ENCODE data around the gene DECR2.
"Not testable (repeated sequence)": the region's sequence is repeated elsewhere in the genome, so short reads cannot be mapped to it uniquely, and the experiment has no call there.

The DECR2 gene, protein sequence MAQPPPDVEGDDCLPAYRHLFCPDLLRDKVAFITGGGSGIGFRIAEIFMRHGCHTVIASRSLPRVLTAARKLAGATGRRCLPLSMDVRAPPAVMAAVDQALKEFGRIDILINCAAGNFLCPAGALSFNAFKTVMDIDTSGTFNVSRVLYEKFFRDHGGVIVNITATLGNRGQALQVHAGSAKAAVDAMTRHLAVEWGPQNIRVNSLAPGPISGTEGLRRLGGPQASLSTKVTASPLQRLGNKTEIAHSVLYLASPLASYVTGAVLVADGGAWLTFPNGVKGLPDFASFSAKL

DNA sequence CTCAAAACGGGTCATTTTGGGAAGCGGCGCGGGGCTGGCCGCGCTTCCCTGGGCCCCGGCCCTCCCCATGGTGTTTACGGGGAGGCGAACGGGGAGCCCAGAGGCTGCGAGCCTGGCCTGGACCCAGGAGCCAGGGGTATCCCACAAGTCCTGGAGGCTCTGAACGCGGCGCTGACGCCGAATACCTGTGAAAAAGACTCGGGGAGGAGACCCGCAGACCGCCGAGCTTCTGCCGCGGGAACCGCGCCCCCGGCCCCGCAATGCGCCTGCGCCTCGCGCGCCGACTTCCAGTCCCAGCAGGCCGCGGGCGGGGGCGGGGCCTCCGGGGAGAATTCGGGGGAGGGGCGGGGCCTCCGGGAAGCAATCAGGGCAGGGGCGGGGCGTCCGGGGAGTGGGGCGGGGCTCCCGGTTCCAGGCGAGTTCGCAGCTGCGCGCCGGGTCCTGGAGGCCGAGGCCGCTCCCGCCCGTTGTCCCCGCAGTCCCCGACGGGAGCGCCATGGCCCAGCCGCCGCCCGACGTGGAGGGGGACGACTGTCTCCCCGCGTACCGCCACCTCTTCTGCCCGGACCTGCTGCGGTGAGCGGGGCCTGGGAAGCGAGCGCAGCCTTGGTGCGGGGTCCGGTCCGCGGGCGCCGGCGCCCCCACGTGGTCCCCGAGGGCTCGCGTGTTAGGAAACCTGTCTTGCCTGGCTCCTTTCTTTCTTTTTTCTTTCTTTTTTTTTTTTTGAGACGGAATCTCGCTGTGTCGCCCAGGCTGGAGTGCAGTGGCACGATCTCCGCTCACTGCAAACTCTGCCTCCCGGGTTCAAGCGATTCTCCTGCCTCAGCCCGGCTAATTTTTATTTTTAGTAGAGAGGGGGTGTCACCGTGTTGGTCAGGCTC lies at the start of gene DECR2:
Gene DECR2 (plus strand): TSS at position 418 of the 881 bp plus-strand sequence. CDS start 79 bp downstream, at position 497.
- DNase-seq (ENCODE audit: low spot score): peak; percentile 99

DNA sequence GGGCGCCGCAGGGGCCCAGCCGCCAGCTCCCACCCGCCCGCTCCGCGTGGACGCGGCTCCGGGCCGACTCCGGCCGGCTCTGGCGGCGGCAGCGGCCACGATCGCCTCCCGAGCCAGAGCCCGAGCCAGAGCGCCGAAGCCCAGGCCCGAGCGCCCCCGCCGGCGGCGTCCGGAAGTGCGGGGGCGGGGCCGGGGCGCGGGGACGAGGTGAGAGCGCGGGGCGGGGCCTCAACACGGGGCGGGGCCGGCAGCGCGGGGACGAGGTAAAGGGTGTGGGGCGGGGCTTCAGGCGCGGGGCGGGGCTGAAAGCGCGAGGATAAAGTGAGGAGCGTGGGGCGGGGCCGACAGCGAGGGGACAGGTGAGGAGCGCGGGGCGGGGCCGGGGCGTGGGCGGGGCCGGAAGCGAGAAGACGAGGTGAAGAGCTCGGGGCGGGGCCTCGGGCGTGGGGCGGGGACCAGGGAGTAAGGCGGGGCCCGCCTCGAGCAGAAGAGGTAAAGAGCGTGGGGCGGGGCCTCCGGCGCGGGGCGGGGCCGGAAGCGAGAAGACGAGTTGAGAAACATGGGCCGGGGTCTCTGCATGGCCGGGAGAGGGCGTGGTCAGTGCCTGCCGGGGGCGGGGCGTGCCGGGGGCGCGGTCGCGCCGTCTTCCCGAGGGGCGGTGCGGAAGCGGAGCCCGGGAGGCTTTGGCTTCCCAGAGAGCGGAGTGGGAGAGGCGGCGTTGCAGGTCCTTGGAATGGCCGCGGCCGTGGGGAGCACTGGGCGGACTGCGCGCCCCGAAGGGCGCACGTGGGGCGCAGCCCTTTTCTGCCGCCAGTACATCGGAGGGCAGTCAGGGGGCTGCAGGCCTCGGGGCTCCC lies 48.9 kb upstream of the DECR2 start, which contains the start of gene AXIN1:
Gene AXIN1 (minus strand): TSS at position 177 of the 857 bp plus-strand sequence. CDS start 5,698 bp downstream, outside the sequence.
- DNase-seq (ENCODE audit: low spot score): peak; percentile 96

DNA sequence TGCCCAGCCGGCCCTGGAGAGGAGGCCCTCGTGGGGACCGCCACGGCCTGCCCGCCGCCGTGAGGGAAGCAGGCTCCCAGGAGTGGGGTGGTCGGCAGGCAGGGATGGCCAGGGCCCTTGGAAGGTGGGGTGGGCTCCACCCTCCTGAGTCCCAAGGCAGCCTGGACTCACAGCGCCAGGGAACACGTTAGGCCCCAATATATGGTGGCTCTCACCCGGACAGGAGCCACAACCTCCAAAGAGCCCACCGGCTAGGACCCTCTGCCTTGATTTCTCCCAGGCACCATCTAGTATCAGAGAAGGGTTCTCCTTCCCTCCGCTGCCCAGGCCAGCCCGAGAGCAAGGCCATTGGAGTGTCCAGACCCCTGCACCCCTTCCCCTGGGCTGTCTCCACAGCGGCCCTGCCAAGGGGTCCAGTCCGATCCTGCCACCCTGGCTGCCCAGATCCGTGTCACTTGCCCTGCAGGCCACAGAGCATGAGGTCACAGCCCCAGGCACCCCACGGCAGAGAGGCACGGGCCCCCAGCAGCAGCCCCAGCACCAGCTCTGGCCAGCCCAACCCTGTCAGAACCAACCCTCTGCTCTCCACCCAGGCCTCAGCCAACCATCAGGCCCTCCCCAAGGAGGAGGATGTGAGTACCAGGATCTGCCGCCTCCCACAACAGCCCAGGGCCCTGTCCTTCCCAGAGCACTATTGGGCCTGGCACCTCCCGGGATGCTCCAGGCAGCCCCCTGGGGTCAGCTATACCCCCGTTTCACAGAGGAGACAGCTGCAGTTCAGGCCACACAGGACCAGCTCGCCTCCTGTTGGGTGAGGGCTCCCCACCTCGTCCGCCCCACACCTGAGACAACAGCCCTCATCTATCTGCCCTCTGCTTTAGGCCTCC lies 48.0 kb upstream of the DECR2 start:
- no peak for DNase-seq (ENCODE audit: low spot score)

DNA sequence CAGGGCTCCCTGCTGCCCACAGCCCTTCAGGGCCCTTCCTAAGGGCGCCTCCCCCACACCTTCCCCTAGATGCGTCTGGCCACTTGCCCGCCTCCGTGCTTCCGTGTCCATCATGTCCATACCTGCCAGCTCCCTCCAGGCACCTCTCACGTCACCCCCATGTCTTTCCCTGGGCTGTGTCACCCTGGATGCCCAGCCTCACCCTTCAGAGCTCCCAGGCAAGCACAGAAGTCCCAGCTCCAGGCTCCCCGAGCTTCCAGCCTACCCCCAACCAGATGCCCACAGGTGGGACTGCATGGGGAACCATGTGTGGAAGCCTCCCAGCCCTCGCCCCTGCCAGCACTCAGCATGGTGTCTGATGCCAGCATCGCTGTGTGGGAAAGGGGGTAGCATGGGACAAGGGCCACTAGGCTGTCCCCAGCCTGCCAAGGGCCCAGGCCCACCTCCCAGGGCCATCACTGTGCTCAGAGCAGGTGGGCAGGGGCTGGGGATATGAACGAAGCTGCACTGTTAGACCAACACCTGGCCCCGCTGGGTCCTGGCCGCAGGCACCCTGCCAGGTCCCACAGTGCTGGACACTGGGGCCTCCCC lies 47.3 kb upstream of the DECR2 start:
- DNase-seq (ENCODE audit: low spot score): no peak

DNA sequence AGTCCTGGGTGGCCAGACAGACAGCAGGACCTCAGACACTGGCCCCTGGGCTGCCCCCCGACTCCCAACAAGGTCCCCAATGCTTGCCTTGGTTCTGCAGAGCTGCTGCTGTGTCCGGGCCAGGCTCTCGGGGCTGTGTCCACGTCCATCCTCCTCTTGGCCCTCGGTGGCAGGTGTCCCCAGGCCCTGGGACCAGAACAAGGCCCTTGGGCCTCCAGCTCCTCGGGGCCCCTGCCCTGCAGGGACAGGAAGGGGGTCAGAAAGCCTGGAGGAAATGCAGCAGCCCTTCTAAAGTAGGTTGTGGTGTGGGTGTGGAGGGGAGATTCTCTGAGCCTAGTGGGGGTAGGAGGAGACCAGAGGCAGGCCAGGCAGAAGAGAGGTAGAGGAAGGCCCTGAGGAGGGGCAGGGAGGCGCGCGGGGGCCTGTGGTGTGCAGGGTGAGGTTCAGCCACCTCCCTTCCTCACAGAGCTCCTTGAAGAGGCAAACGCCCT lies 46.7 kb upstream of the DECR2 start:
- no peak for DNase-seq (ENCODE audit: low spot score)

DNA sequence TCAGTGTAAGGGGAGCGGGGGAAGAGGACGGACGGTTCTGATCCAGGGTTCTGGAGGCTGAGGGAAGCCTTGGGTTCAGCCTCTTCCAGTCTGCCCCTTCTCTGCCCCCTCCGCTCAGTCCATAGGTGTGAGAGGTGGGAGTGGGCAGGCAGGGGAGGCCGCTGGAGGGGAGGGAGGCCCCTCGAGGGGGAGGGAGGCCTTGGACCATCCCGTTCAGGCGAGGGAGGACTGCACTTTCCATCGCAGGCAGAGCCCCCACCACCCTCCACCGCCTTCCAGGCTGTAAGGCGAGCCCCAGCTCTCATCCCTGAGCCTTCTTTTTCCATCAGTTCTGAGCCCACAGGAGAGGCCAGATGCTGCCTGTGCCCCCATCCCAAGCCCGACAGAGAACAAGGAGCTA lies 44.9 kb upstream of the DECR2 start:
- no peak for DNase-seq (ENCODE audit: low spot score)

DNA sequence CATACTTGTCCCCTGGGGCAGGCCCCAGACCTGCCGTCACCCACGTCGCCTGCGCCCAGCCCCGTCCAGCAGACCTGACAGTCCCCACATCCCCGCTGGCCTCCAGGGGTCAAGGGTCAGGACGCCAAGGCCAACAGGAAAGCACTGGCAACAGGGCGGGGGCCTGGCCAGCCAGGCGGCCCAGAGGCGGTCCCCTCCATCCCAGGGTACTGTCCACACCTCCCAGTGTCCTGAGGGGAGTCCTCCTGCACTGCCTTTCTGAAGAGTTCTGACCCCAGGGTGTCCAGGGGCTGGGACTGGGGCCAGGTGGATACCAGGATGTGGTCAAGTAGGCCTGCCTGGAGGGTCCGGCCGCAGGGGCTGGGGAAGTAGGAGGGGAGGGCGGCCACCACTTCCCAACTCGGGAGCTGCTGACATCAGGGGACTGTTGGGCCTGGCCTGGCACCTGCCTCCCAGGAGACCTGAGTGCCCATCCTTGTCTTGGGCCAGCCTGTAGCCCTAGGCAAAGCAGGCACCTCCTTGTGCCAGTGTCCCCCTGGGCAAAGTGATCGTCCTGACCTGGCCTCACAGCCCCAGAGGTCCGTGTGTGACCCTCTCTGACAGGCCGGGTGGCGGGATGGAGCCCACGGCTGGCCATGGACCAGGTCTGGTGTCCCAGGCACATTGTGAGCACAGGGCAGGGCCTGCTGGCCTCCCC lies 42.5 kb upstream of the DECR2 start:
- no peak for DNase-seq (ENCODE audit: low spot score)

DNA sequence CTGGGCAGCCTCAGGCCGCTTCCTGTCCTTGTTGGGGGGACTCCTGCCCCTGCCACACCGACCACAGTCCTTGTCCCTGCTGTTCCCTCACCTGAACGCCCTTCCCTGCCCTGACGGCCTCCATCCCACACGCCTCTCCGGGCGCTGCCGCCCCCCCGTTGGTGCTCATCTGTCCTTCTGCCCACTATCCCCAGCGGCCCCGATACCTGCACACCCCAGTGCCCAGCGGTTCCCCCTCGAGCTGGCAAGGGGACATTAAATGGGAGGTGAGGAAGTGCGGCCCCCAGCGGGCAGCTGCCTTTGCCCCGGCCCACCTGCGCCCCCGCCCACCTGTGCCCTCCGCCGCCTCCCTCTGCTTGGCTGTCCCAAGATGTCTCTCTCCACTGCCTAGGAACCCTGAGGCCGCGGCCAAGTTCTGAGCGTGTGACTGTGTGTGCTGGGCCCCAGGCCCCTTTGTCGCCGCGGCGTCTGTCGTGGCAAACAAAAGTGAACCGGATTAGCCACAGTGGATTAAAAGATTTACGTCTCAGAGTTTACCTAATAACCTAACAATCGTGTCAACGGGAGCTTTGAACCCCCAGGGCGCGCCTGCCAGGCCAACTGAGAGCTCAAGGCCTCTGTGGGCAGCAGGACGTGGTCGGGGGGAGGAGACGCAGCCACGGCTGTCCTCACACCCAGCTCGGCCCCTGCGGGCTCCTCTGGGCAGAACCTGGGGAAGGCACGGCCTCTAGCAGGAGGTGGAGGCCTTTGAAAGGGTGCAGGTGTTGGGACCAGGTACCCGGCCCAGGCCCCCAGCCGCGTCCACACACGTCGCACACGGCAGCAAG lies 41.6 kb upstream of the DECR2 start:
- no peak for DNase-seq (ENCODE audit: low spot score)

DNA sequence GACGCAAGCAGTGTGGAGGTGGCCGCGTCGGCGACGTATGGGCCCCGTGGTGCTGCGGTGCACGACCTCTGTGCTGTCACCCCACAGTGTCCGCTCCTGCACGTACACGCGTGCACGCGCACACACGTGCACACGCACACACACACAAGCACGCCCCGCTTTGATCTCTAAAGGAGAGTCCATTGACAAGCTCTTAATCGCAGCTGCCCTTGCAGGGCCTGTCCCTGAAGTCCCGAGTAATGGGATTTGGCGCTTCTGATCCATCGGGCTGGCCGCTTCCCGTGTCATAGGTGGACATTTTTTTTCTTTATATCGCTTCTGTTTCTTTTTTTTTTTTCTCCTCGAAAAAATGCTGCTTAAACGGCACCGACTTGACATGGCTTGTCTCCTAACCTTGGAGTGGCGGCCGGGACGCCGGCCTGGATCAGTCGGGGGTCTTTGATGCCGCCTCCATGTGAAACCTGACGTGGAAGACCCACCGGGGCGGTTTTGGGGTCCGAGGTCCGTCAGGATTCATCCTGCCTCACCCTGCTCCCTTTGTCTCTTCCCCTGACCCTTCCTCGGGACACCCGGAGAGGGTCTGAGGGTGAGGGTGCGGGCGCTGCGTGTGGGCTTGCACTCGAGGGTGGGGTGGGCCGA lies 40.9 kb upstream of the DECR2 start:
- DNase-seq (ENCODE audit: low spot score): no peak

DNA sequence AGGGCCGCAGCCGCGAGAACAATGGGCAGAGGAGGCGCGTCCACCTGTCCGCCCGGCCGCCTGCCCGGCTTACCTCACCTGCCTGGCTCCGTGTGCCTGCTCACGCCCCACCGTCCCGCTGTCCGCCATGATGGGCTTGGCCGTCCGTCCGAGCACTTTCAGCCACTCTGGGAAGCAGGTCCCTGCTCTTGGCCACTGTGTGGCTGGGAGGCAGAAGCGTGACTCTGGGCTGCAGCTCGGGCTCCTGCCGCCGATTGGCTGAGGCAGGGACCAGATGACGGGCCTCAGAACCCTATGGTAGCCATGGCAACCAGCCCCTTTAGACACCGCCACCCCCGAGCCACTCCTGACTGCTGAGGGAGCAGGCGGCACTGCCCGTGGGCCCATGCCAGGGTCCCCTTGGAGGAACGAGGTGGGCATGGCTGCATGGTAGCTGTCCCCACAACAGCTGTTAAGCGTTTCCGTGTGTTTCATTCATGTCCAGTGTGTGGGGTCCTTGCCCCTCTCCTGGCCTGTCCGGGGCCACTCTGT lies 40.3 kb upstream of the DECR2 start:
- DNase-seq (ENCODE audit: low spot score): no peak

DNA sequence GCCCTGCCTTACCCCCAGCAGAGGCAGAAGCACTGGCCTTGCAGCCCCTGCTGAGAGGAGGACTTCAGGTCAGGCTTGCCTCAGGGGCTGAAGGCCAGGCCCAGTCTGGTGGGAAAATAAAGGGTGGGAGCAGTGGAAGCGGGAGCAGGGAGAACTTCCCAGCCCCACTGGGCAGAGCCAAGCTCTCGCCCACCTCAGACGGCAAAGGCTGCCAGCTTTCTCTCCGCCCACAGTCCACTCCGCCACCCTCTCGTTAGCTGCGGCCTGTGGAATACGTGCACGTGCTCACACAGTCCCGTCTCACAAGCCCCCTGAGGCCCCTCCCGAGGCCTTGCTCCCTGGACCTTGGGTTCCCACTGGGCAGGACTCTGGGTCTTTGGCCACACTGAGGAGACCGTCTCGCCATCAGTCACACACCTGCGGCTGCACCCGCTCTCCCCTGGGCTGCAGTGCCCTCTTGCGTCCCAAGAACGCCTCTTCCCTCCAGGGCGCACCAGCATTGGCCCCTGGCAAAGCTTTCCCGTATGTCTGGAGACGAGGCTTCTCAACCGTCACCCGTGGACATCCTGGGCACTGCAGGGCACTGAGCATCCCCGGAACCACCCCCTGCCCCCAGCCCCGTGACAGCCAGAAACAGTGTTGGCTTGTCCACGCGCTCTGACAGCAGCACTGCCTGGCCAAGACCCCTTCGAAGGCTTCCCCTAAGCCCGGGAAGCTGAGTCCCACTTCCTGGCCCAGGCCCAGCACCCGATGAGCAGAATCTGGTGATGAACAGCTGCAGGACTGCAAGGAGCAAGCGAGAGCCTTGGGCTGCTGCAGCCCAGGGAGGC lies 39.6 kb upstream of the DECR2 start:
- peak; percentile 89 for DNase-seq (ENCODE audit: low spot score)

DNA sequence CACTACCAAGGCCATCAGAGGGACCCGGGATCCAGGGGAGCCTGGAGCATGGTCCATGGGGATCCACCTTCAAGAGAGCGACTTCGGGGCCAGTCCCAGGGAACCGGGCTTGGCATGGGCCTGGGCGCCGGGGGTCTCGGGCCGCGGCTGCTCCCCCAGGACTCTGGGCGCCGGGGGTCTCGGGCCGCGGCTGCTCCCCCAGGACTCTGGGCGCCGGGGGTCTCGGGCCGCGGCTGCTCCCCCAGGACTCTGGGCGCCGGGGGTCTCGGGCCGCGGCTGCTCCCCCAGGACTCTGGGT lies 39.0 kb upstream of the DECR2 start:
- not testable (repeated sequence) for DNase-seq (ENCODE audit: low spot score)

DNA sequence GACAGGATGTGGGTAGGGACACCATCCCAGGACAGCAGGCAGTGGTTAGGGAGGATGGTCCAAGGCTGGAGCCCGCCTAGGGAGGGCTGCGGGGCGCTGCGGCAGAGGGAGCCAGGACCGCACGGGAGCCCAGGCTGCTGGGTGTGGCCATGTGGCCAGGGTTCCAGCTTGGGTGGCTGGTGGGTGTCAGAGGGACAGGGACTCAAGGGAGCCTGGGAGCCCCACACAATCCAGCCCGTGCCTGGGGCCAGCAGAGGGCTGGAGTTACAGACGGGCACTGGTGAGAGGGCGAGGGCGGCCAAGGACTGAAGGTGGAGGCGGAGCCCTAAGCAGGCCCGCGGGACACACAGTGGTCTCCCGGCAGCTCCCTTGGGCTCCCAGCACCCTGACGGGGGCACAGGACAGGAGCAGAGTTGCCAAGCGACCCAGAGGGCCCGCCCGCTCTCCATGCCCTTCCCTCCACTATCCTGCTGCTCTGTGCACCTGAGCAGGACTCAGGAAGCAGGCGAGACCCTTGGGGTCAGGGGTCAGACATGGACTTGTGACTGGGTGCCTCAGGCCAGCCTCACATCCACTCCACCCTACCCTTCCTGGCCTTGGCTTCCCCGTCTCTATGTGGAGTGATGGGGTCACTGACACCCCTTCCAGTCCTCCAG lies 38.4 kb upstream of the DECR2 start:
- DNase-seq (ENCODE audit: low spot score): no peak

DNA sequence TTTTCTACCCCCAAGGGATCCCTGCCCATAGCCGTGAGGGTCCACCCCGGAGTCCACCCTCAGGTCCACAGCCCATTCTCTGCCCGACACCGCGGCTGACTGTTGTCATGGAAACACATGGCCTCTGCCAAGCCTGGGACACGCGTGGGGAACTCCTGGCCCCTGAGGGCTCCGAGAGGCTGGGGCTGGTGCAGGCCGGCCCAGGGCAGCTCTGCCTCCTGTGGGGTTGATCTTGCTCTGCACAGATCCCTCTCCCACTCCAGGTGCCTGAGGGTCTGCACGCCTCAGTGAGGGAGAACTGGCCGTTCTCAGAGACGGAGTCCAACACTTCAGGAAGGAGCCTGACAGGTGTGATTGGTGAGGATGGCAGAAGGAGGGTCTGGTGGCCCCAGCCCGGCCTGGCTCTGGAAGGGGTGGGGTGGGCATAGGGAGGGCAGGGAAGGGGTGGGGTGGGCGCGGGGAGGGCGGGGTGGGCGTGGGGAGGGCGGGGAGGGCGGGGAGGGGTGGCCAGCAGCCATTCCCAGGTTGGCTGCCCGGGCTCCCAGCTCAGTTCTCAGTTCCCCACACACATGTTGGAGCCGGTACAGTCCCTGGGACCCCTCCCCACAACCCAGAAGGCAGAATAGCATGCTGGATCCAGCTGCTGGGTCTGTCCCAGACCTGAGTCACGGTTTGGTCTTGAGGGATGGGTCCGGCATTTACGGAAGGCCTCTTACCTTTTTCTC lies 37.8 kb upstream of the DECR2 start:
- DNase-seq (ENCODE audit: low spot score): no peak

DNA sequence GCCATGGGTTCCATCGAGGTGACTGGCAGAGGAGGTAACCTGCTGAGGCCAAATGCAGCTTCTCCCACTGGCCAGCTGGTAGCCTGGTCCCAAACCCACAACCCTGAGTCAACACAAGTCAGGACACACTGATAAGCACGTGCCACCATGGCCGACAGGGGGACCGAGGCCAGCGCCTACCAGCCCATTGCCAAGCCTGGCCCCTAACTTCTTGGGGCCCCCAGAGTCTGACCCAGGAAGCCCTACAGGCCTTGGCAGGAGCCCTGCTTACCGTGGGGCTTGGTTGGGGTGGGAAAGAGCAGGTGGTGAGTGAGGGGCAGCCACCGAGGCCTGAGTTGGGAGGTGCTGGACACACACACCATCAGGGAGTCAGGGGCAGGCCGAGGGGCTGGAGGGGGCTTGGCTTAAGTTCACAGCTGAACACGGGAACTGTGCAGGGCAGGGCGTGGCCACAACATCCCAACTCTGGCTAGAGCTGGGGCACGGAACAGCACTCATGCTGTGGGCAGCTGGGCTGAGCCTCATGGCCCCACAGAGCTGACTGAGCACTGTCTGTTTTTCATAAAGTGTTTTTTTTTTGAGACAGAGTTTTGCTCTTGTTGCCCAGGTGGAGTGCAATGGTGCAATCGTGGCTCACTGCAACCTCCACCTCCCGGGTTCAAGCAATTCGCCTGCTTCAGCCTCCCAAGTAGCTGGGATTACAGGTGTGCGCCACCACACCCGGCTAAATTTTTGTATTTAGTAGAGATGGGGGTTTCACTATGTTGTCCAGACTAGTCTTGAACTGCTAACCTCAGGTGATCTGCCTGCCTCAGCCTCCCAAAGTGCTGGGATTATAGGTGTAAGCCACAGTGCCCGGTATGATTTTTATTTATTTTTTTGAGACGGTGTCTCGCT lies 36.8 kb upstream of the DECR2 start:
- no peak for DNase-seq (ENCODE audit: low spot score)

All from GM03348 (cell line).